Measurements from ENCODE around the gene REC114. TPM values are rescaled to one million over a fixed set of nuclear protein-coding genes. Genes with fewer than 3 reads are reported as not detected.

Gene REC114
- polyA plus RNA-seq, 3 donors, result not detected

GRCh38 chr15:73437543-73438109, 5.3 kb upstream of the REC114 start:
- Histone ChIP-seq H3K9me3 (replicated peaks in 1 of 2; ENCODE audit: control insufficient read depth in 1 of 2, insufficient read depth in 1 of 2, low read length in 2 of 2) (no peaks in the 10 kb centered on the region), H3K4me3 (replicated peaks in 1 of 3; ENCODE audit: low read depth in 2 of 3, low read length in 3 of 3) (no peak overlapping the region), H3K4me1 (ENCODE audit: control insufficient read depth in 1 of 2, insufficient read depth in 2 of 2, low read length in 2 of 2) (no peaks in the 10 kb centered on the region), H2AFZ (ENCODE audit: insufficient read depth, low read depth, low read length, poor library complexity, severe bottlenecking) (no peak overlapping the region), H3K9ac (ENCODE audit: insufficient read depth, low read length, poor library complexity, severe bottlenecking) (no peak overlapping the region), H3K79me2 (ENCODE audit: insufficient read depth, low read length) (no peaks in the 10 kb centered on the region), H3K4me2 (replicated peaks; ENCODE audit: extremely low read depth, low read length, poor library complexity, severe bottlenecking) (no peak overlapping the region), H4K20me1 (ENCODE audit: insufficient read depth, low read length) (no peaks in the 10 kb centered on the region), H3K36me3 (replicated peaks in 1 of 2; ENCODE audit: control insufficient read depth in 1 of 2, insufficient read depth in 2 of 2, low read length in 2 of 2) (no peaks in the 10 kb centered on the region), H3K27ac (ENCODE audit: low read depth in 1 of 2, low read length in 2 of 2) (no peak overlapping the region), H3K27me3 (ENCODE audit: control insufficient read depth in 2 of 2, insufficient read depth in 2 of 2, low read length in 2 of 2) (peaks cover 12 to 30% of the 10 kb centered on the region in 2 donors)
- Mint-ChIP-seq H3K27ac (no peak overlapping the region), H3K4me3 (peak overlapping the region in 1 of 2 donors; percentile 41), H3K9me3 (peaks cover 0 to 1% (median 0%) of the 10 kb centered on the region in 7 donors), H3K36me3 (no peaks in the 10 kb centered on the region), H3K27me3 (ENCODE audit: low read depth in 3 of 3) (peaks cover 7 to 38% (median 15%) of the 10 kb centered on the region in 3 donors), H3K4me1 (peaks cover 2% of the 10 kb centered on the region)
- DNase-seq, result no peak
- 10% methylated on average over 2 of the region's 4 CpGs for WGBS (ENCODE audit: insufficient coverage)
- intact Hi-C loops (cut with micrococcal nuclease), result no loop called here
- TF ChIP-seq CTCF (IDR thresholded peaks at IDR 0.05), result no peak

- no peak overlapping the region for H2AFZ ChIP-seq (ENCODE audit: insufficient read depth, low read depth, low read length, poor library complexity, severe bottlenecking)
- 43% methylated on average over 1 of the region's 1 CpG for WGBS (ENCODE audit: insufficient coverage)
- intact Hi-C loops (cut with micrococcal nuclease), result no loop called here
- H3K4me1 ChIP-seq (ENCODE audit: control insufficient read depth in 1 of 2, insufficient read depth in 2 of 2, low read length in 2 of 2), result no peaks in the 10 kb centered on the region
- DNase-seq, result no peak
- H3K9ac ChIP-seq (ENCODE audit: insufficient read depth, low read length, poor library complexity, severe bottlenecking), result no peak overlapping the region
- H3K9me3 ChIP-seq (replicated peaks in 1 of 2; ENCODE audit: control insufficient read depth in 1 of 2, insufficient read depth in 1 of 2, low read length in 2 of 2), result no peaks in the 10 kb centered on the region
- H3K36me3 ChIP-seq (replicated peaks in 1 of 2; ENCODE audit: control insufficient read depth in 1 of 2, insufficient read depth in 2 of 2, low read length in 2 of 2), result no peaks in the 10 kb centered on the region
- peak overlapping the region in 1 of 2 donors; percentile 20 for H3K4me3 Mint-ChIP-seq
- H3K4me2 ChIP-seq (replicated peaks; ENCODE audit: extremely low read depth, low read length, poor library complexity, severe bottlenecking), result no peak overlapping the region
- peaks cover 0 to 1% (median 0%) of the 10 kb centered on the region in 7 donors for H3K9me3 Mint-ChIP-seq
- H3K27me3 Mint-ChIP-seq (ENCODE audit: low read depth in 3 of 3), result peaks cover 11 to 35% (median 12%) of the 10 kb centered on the region in 3 donors
- no peak for TF ChIP-seq CTCF (IDR thresholded peaks at IDR 0.05)
- H3K27me3 ChIP-seq (ENCODE audit: control insufficient read depth in 2 of 2, insufficient read depth in 2 of 2, low read length in 2 of 2), result peaks cover 12 to 28% of the 10 kb centered on the region in 2 donors
- H4K20me1 ChIP-seq (ENCODE audit: insufficient read depth, low read length), result no peaks in the 10 kb centered on the region
- H3K36me3 Mint-ChIP-seq, result no peaks in the 10 kb centered on the region
- no peaks in the 10 kb centered on the region for H3K79me2 ChIP-seq (ENCODE audit: insufficient read depth, low read length)
- H3K4me3 ChIP-seq (replicated peaks in 1 of 3; ENCODE audit: low read depth in 2 of 3, low read length in 3 of 3), result no peak overlapping the region
- peaks cover 2% of the 10 kb centered on the region for H3K4me1 Mint-ChIP-seq
- no peak overlapping the region for H3K27ac Mint-ChIP-seq
- no peak overlapping the region for H3K27ac ChIP-seq (ENCODE audit: low read depth in 1 of 2, low read length in 2 of 2)
Observed at GRCh38 chr15:73438651-73439050, 4.3 kb upstream of the REC114 start.

All from CD14-positive monocyte (primary cell).